Measurements from ENCODE around the gene TMEM132D.

TMEM132D gene

DNA sequence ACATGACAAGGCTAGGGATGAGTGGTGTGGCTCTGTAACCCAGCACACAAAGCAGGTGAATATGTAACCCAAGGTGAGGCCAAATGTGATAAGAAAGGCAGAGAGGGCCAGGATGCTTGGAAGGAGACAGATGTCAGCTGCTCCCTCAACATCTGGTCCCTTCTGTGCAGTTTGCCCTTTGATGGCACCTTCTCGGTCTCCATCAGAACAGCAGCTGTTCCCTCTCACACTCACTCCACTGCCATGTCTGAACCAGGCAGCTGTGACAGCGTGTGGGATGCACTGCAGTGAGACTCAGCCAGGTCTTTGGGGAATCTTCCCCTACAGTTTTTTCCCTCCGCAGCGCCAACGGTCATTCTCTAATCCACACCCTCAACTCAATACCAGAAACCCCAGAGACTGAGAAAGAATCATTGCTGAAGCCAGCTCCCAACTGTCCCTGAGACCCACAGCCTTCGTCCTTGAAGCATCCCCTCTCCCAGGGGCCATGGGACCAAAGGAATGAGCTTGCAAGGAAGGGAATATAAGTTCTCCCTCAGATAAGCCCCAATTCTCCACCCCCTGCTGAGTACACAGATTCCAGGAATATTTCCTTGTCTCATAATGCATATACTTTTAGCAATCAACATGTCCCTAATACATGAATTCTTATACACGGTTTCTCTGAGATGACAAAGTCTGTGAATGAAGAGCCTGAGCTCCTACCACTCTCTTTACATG lies 820.5 kb downstream of the TMEM132D start:
- no peaks in the 10 kb centered on the region for H3K9me3 ChIP-seq (ENCODE audit: control insufficient read depth in 2 of 2, low read length in 2 of 2)
- no peak overlapping the region for H3K9ac ChIP-seq (ENCODE audit: low read depth in 1 of 2, low read length in 2 of 2)
- no peaks in the 10 kb centered on the region for H3K27me3 ChIP-seq (ENCODE audit: control insufficient read depth in 2 of 2, insufficient read depth in 2 of 2, low read length in 2 of 2)
- H3K4me1 ChIP-seq (ENCODE audit: control insufficient read depth in 2 of 2, insufficient read depth in 2 of 2, low read length in 2 of 2), result no peaks in the 10 kb centered on the region
- no peak overlapping the region for H3K4me3 ChIP-seq (ENCODE audit: low read length in 2 of 2)
- H3K27ac ChIP-seq (ENCODE audit: low read depth in 2 of 2, low read length in 2 of 2), result no peak overlapping the region
- H3K36me3 ChIP-seq (ENCODE audit: control insufficient read depth in 2 of 2, insufficient read depth in 2 of 2, low read length in 2 of 2), result no peaks in the 10 kb centered on the region

DNA sequence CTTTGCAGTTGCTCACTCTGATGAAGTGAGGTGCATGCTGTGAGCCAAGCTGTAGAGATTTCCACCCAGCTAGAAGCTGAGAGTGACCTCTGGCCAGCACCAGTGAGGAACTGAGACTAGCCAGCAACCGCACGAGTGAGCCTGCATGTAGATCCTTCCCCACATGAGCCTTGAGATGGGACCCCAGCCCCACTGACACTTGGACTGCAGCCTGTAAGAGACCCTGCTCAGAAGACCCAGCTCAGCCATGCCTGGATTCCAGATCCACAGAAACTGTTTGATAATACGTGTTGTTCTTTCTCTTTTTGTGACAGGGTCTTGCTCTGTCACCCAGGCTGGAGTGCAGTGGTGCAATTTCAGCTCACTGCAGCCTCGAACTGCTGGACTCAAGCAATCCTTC lies 821.4 kb downstream of the TMEM132D start:
- Histone ChIP-seq H3K36me3 (ENCODE audit: control insufficient read depth in 2 of 2, insufficient read depth in 2 of 2, low read length in 2 of 2) (no peaks in the 10 kb centered on the region), H3K27me3 (ENCODE audit: control insufficient read depth in 2 of 2, insufficient read depth in 2 of 2, low read length in 2 of 2) (no peaks in the 10 kb centered on the region), H3K27ac (ENCODE audit: low read depth in 2 of 2, low read length in 2 of 2) (no peak overlapping the region), H3K4me3 (ENCODE audit: low read length in 2 of 2) (no peak overlapping the region), H3K4me1 (ENCODE audit: control insufficient read depth in 2 of 2, insufficient read depth in 2 of 2, low read length in 2 of 2) (no peaks in the 10 kb centered on the region), H3K9me3 (ENCODE audit: control insufficient read depth in 2 of 2, low read length in 2 of 2) (no peaks in the 10 kb centered on the region), H3K9ac (ENCODE audit: low read depth in 1 of 2, low read length in 2 of 2) (no peak overlapping the region)

DNA sequence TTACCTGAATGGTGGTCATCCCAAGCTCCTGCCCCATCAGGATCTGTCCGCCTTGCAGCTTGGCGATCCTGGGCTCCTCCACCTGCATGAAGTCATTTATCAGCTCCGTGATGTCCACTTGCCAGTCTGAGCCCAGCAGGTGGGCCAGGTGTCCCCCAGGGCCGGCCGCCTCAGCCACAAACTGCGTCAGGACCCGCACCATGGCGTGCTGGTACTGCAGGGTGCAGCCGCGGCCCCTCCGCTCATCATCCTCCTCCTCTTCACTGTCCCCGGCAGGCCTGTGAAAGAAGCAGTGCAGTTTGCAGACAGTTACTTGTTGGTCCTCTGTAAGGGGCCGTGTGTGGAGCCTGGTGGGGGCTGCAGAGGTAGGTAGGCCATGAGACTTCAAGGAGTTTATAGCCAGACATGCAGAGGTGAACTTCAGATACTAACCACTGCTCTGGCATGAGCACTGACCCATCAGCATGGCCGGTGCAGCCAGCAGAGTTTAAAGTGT lies 822.0 kb downstream of the TMEM132D start:
- H3K27me3 ChIP-seq (ENCODE audit: control insufficient read depth in 2 of 2, insufficient read depth in 2 of 2, low read length in 2 of 2), result no peaks in the 10 kb centered on the region
- H3K36me3 ChIP-seq (ENCODE audit: control insufficient read depth in 2 of 2, insufficient read depth in 2 of 2, low read length in 2 of 2), result no peaks in the 10 kb centered on the region
- H3K27ac ChIP-seq (ENCODE audit: low read depth in 2 of 2, low read length in 2 of 2), result no peak overlapping the region
- no peak overlapping the region for H3K9ac ChIP-seq (ENCODE audit: low read depth in 1 of 2, low read length in 2 of 2)
- no peak overlapping the region for H3K4me3 ChIP-seq (ENCODE audit: low read length in 2 of 2)
- no peaks in the 10 kb centered on the region for H3K9me3 ChIP-seq (ENCODE audit: control insufficient read depth in 2 of 2, low read length in 2 of 2)
- H3K4me1 ChIP-seq (ENCODE audit: control insufficient read depth in 2 of 2, insufficient read depth in 2 of 2, low read length in 2 of 2), result no peaks in the 10 kb centered on the region

DNA sequence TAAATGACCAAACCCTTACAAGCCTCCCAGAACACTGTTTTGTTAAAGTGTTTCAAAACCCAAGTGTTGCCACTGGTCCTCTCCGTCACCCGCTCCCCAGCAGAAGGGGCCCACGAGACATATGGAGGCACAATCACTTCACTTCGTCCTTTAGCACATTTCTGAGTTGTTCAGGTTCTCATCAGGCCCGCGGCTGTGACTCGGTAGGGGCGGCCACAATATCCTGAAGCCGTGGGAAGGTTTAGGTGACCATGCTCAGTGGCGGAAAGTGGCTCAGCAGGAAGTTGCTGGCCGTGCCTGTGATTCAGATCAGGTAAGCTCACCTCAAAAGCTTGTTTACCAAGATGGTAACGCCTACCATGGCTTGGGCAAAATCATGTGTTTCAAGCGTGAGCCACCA lies 823.0 kb downstream of the TMEM132D start:
- no peaks in the 10 kb centered on the region for H3K9me3 ChIP-seq (ENCODE audit: control insufficient read depth in 2 of 2, low read length in 2 of 2)
- no peak overlapping the region for H3K9ac ChIP-seq (ENCODE audit: low read depth in 1 of 2, low read length in 2 of 2)
- no peaks in the 10 kb centered on the region for H3K4me1 ChIP-seq (ENCODE audit: control insufficient read depth in 2 of 2, insufficient read depth in 2 of 2, low read length in 2 of 2)
- H3K36me3 ChIP-seq (ENCODE audit: control insufficient read depth in 2 of 2, insufficient read depth in 2 of 2, low read length in 2 of 2), result no peaks in the 10 kb centered on the region
- no peaks in the 10 kb centered on the region for H3K27me3 ChIP-seq (ENCODE audit: control insufficient read depth in 2 of 2, insufficient read depth in 2 of 2, low read length in 2 of 2)
- no peak overlapping the region for H3K27ac ChIP-seq (ENCODE audit: low read depth in 2 of 2, low read length in 2 of 2)
- no peak overlapping the region for H3K4me3 ChIP-seq (ENCODE audit: low read length in 2 of 2)

DNA sequence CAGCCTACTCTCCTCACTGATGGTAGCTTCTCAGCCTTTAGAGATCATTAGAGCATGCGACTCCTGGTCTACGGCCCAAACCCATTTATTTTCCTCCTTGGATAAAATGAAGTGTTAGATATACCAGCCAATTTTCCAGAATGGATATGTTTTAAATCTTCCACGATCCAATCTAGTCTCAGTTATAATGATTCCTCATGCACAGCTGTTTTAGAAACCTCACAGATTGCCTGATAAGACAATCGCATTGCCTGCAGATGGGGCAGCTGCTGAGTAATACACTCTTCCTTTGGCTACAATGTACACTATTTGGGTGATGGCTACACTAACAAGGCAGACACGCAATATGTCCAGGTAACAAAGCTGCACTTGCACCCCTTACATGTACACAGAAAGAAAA lies 823.4 kb downstream of the TMEM132D start:
- Histone ChIP-seq H3K9me3 (ENCODE audit: control insufficient read depth in 2 of 2, low read length in 2 of 2) (no peaks in the 10 kb centered on the region), H3K4me1 (ENCODE audit: control insufficient read depth in 2 of 2, insufficient read depth in 2 of 2, low read length in 2 of 2) (no peaks in the 10 kb centered on the region), H3K27me3 (ENCODE audit: control insufficient read depth in 2 of 2, insufficient read depth in 2 of 2, low read length in 2 of 2) (no peaks in the 10 kb centered on the region), H3K27ac (ENCODE audit: low read depth in 2 of 2, low read length in 2 of 2) (no peak overlapping the region), H3K4me3 (ENCODE audit: low read length in 2 of 2) (no peak overlapping the region), H3K36me3 (ENCODE audit: control insufficient read depth in 2 of 2, insufficient read depth in 2 of 2, low read length in 2 of 2) (no peaks in the 10 kb centered on the region), H3K9ac (ENCODE audit: low read depth in 1 of 2, low read length in 2 of 2) (no peak overlapping the region)

DNA sequence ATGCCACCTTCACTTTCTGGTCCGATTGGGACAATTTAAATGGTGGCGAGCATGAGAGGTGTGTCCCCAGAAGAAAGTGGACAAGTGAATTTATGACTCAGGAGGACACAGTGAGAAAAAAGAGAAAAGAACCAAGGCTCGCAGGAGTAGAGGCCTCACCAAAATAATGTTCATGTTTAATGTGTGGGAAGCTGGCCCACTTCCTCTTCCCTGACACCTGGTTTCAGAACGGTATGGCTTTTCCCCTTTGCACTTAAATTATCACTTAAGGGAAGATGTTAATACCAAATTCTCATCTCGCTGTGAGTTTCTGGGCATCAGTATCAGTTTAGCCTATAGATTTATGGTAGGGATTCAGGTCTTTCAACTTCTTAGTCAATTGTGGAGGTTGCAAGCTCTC lies 824.1 kb downstream of the TMEM132D start:
- Histone ChIP-seq H3K36me3 (ENCODE audit: control insufficient read depth in 2 of 2, insufficient read depth in 2 of 2, low read length in 2 of 2) (no peaks in the 10 kb centered on the region), H3K4me1 (ENCODE audit: control insufficient read depth in 2 of 2, insufficient read depth in 2 of 2, low read length in 2 of 2) (no peaks in the 10 kb centered on the region), H3K9me3 (ENCODE audit: control insufficient read depth in 2 of 2, low read length in 2 of 2) (no peaks in the 10 kb centered on the region), H3K9ac (ENCODE audit: low read depth in 1 of 2, low read length in 2 of 2) (no peak overlapping the region), H3K27ac (ENCODE audit: low read depth in 2 of 2, low read length in 2 of 2) (no peak overlapping the region), H3K27me3 (ENCODE audit: control insufficient read depth in 2 of 2, insufficient read depth in 2 of 2, low read length in 2 of 2) (no peaks in the 10 kb centered on the region), H3K4me3 (ENCODE audit: low read length in 2 of 2) (no peak overlapping the region)

DNA sequence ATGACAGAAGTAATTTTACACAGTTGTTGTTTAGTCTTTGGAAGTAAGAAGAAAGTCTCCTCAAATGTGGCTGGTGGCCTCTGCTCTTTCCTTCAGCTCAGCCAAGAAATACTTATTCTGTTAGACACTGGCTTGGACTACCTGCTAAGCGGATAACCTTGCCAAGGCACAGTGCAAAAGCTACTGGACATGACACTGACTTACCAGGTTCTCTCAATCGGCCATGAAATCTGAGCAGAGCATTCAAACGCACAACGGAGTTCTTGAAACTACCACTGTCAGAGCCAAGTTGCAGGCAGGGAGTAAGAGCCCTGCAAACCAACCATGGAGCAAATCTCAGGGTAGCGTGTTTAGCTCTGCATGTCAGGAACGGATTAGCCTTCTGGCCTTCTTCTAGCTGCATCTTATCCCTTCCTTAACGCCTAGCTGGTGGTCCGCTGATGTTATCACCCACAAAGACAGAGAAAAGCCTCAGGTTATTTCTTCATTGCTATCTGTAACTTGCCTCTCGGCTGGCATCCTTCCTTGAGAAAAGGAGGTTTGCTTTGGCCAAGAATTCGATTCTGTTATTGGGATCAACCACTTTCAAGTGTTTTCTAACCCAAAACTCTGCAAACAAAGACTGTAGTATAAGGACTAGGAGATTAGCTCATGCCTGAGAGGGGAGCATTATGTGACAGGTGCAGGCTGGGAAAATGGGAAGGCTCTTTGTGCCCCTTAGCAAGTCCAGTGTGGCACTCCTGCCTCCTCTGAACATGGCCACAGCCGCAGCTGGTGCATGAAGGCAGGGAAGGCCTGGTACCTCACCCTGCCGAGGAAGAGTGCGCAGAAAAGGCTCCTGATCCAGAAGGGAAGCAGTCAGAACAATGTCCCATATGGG lies 827.1 kb downstream of the TMEM132D start:
- no peaks in the 10 kb centered on the region for H3K27me3 ChIP-seq (ENCODE audit: control insufficient read depth in 2 of 2, insufficient read depth in 2 of 2, low read length in 2 of 2)
- no peak overlapping the region for H3K9ac ChIP-seq (ENCODE audit: low read depth in 1 of 2, low read length in 2 of 2)
- no peaks in the 10 kb centered on the region for H3K36me3 ChIP-seq (ENCODE audit: control insufficient read depth in 2 of 2, insufficient read depth in 2 of 2, low read length in 2 of 2)
- no peak overlapping the region for H3K4me3 ChIP-seq (ENCODE audit: low read length in 2 of 2)
- no peak overlapping the region for H3K27ac ChIP-seq (ENCODE audit: low read depth in 2 of 2, low read length in 2 of 2)
- no peaks in the 10 kb centered on the region for H3K4me1 ChIP-seq (ENCODE audit: control insufficient read depth in 2 of 2, insufficient read depth in 2 of 2, low read length in 2 of 2)
- no peaks in the 10 kb centered on the region for H3K9me3 ChIP-seq (ENCODE audit: control insufficient read depth in 2 of 2, low read length in 2 of 2)

DNA sequence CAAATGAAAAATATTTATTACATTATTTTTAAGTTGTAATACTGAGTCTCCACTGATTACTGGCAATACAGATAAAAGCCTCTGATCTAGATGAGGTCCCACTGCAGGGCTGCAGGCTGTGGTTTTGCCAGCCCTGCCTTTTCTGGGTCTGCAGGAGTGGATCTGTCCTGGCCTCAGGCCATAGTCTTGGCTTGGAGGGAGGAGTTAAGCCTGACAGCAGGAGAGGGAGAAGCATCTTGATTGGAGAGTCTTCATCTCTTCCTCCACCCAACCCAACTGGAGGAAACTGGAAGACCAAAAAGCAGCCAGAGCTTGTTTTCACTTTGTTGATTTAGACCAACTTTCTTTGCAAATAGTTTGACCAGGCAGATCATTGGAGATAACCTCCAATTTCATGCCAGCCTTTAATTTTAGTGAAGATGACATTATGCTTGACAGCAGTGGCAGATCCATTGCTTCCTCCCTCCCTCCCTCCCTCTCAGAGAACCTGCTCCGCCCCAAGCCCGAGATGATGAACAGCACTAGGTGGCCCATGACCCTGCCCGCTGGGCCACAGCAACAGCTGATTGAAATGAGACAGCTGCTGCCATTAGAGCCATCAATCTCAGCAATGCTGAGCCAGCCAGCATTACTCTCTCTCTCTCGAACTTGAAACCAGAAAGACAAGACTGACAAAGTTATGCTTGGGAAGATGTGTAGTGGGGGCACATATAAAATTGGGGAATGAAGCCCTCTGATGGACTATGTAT lies 828.2 kb downstream of the TMEM132D start:
- Histone ChIP-seq H3K9ac (ENCODE audit: low read depth in 1 of 2, low read length in 2 of 2) (no peak overlapping the region), H3K27ac (ENCODE audit: low read depth in 2 of 2, low read length in 2 of 2) (no peak overlapping the region), H3K36me3 (ENCODE audit: control insufficient read depth in 2 of 2, insufficient read depth in 2 of 2, low read length in 2 of 2) (no peaks in the 10 kb centered on the region), H3K4me1 (ENCODE audit: control insufficient read depth in 2 of 2, insufficient read depth in 2 of 2, low read length in 2 of 2) (no peaks in the 10 kb centered on the region), H3K9me3 (ENCODE audit: control insufficient read depth in 2 of 2, low read length in 2 of 2) (peaks cover 0 to 2% of the 10 kb centered on the region in 2 donors), H3K27me3 (ENCODE audit: control insufficient read depth in 2 of 2, insufficient read depth in 2 of 2, low read length in 2 of 2) (no peaks in the 10 kb centered on the region), H3K4me3 (ENCODE audit: low read length in 2 of 2) (no peak overlapping the region)

DNA sequence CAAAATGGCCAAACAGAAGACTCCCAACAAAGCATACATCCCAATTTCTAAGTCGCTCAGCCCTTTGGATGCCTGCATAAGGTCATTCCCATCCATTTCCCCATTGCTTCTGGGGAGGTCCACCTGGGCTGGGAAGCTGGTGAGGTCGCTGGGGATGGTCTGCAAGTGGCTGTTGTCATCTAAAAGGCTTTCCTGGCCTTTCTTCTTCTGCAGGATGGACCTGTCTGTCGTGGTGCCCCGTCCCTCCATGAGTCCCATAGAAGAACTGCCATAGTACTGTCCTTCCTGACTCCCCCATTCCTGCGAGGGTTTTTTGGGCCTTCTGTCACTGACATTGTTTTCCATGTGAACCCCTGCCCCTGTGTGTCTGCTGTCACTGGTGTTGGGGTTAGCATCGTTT lies 829.4 kb downstream of the TMEM132D start:
- Histone ChIP-seq H3K27ac (ENCODE audit: low read depth in 2 of 2, low read length in 2 of 2) (no peak overlapping the region), H3K36me3 (ENCODE audit: control insufficient read depth in 2 of 2, insufficient read depth in 2 of 2, low read length in 2 of 2) (no peaks in the 10 kb centered on the region), H3K9ac (ENCODE audit: low read depth in 1 of 2, low read length in 2 of 2) (no peak overlapping the region), H3K4me3 (ENCODE audit: low read length in 2 of 2) (no peak overlapping the region), H3K4me1 (ENCODE audit: control insufficient read depth in 2 of 2, insufficient read depth in 2 of 2, low read length in 2 of 2) (no peaks in the 10 kb centered on the region), H3K9me3 (ENCODE audit: control insufficient read depth in 2 of 2, low read length in 2 of 2) (peaks cover 0 to 2% of the 10 kb centered on the region in 2 donors), H3K27me3 (ENCODE audit: control insufficient read depth in 2 of 2, insufficient read depth in 2 of 2, low read length in 2 of 2) (no peaks in the 10 kb centered on the region)
